C4-2B (cell line): Measurements from ENCODE around the gene PPCDC.

Source experiments
- ZFX ChIP-seq: fragments of 450-650 bp; IDR thresholded peaks from 2 replicates; pipeline ENCODE4 v1.6.1; 2017
- TF ChIP-seq, protein P1 (sequence below): fragments of 450-650 bp; conservative IDR thresholded peaks from 2 replicates; pipeline ENCODE4 v1.5.1; 2017; ENCODE audit warnings: mild to moderate bottlenecking

DNA sequence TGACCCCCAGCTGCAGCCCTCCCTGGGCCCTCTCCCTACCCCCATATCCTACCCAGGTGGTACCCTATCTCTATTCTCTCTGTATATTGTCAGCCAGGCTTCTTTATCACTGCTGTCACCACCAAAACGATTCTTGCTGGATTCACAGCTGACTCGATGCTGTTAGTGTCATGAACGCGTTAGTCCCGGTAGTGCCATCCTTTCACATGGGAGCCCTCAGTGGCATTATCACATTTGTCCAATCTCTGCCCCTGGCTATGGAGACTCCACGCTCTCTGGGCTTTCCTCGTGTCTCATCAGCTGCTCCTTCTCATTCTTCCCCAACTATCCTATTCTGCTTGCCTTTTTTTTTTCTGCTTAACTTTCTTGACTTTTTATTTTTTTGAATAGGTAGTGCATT, 21.0 kb upstream of the PPCDC start:
- TF ChIP-seq, protein P1, sequence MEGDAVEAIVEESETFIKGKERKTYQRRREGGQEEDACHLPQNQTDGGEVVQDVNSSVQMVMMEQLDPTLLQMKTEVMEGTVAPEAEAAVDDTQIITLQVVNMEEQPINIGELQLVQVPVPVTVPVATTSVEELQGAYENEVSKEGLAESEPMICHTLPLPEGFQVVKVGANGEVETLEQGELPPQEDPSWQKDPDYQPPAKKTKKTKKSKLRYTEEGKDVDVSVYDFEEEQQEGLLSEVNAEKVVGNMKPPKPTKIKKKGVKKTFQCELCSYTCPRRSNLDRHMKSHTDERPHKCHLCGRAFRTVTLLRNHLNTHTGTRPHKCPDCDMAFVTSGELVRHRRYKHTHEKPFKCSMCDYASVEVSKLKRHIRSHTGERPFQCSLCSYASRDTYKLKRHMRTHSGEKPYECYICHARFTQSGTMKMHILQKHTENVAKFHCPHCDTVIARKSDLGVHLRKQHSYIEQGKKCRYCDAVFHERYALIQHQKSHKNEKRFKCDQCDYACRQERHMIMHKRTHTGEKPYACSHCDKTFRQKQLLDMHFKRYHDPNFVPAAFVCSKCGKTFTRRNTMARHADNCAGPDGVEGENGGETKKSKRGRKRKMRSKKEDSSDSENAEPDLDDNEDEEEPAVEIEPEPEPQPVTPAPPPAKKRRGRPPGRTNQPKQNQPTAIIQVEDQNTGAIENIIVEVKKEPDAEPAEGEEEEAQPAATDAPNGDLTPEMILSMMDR: no peak
- no peak for TF ChIP-seq ZFX
